ENCODE data around the gene TOX2. TPM values are rescaled to one million over a fixed set of nuclear protein-coding genes. Genes with fewer than 3 reads are reported as not detected.

TOX2 gene
- total RNA-seq, 2 experiments from 2014 or later = 3.3 to 3.9 TPM

GRCh38 chr20:43963233-43963632 is 48.6 kb downstream of the TOX2 start:
- no peaks in the 10 kb centered on the region for H3K27me3 Mint-ChIP-seq
- Histone ChIP-seq H3K4me3 (ENCODE audit: low read length) (no peak overlapping the region), H3K27me3 (ENCODE audit: control insufficient read depth in 1 of 2, insufficient read depth in 2 of 2, low read length in 2 of 2) (no peaks in the 10 kb centered on the region), H3K27ac (ENCODE audit: low read depth in 1 of 2, low read length in 2 of 2) (no peak overlapping the region), H3K36me3 (ENCODE audit: insufficient read depth, low read length) (no peaks in the 10 kb centered on the region), H3K9me3 (ENCODE audit: control insufficient read depth in 1 of 2, insufficient read depth in 1 of 2, low read length in 2 of 2) (no peaks in the 10 kb centered on the region), H3K4me1 (ENCODE audit: insufficient read depth, low read length) (peaks cover 73% of the 10 kb centered on the region)
- no peaks in the 10 kb centered on the region for H3K9me3 Mint-ChIP-seq
- H3K4me3 Mint-ChIP-seq = no peak overlapping the region
- no peak for ATAC-seq (ENCODE audit: poor library complexity)
- H3K4me1 Mint-ChIP-seq (ENCODE audit: low read depth) = peaks cover 46% of the 10 kb centered on the region
- no peaks in the 10 kb centered on the region for H3K36me3 Mint-ChIP-seq (ENCODE audit: low read depth)
- no peak for TF ChIP-seq CTCF (IDR thresholded peaks at IDR 0.05)
- POLR2A ChIA-PET = interaction anchor here (1.4 to 2.3 kb wide), 3 partner anchors 8 to 106 kb away, joined by 8 to 28 read pairs (median 10); no protein-coding TSS in a partner anchor
- intact Hi-C loops (cut with DNase I, micrococcal nuclease) = no loop called here
- CTCF ChIA-PET = no interaction called here
- no peak overlapping the region for H3K27ac Mint-ChIP-seq
- peak in 1 of 14 experiments; percentile 25 for DNase-seq

DNA sequence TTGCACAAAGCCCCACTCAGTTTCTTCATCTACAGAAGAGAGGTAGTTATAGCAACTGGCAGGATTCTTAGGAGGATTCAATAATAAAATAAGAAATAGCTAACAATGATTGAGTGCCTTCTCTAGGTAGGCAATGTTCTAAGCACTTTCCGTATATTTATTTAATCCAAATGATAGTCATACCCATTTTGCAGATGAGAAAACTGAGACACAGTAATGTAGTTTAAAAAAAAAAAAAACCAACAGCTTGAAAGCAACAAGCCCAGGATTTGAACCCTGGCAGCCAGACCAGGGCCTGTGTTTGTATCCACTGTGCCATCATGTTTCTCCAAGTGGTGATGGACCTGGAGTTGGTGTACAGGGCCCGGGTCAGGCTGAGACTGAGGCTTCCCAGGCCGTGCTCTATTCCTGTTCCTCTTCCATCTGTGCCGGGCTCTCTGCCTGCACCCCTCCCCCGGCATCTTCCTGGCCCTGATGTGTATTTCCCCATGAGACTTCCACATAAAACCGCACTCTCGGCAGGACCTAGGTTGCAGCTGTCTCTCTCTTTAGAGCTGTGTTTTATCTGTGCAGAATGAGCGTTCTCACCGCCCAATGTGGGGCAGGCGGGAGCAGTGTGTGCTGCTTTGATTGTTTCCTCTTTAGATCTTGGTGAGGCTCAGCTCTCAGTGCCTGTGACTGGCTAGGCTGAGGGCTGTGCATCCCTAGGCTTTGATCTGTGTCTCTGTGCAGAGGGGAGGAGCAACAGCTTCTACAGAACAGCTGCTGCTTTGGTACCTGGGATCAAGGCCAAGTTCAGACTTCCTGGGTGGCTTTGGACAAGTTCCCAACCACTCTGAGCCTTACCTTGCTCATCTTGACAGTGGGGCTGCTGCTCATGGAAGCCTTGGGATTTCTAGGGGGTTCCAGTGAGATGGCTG is 49.5 kb downstream of the TOX2 start:
- Mint-ChIP-seq H3K36me3 (ENCODE audit: low read depth) (no peaks in the 10 kb centered on the region), H3K4me3 (peak overlapping the region; percentile 45), H3K27ac (no peak overlapping the region), H3K4me1 (ENCODE audit: low read depth) (peaks cover 37% of the 10 kb centered on the region), H3K27me3 (no peaks in the 10 kb centered on the region), H3K9me3 (no peaks in the 10 kb centered on the region)
- TF ChIP-seq CTCF (IDR thresholded peaks at IDR 0.05) = no peak
- no peaks in the 10 kb centered on the region for H3K36me3 ChIP-seq (ENCODE audit: insufficient read depth, low read length)
- H3K27me3 ChIP-seq (ENCODE audit: control insufficient read depth in 1 of 2, insufficient read depth in 2 of 2, low read length in 2 of 2) = no peaks in the 10 kb centered on the region
- no peaks in the 10 kb centered on the region for H3K9me3 ChIP-seq (ENCODE audit: control insufficient read depth in 1 of 2, insufficient read depth in 1 of 2, low read length in 2 of 2)
- H3K4me3 ChIP-seq (ENCODE audit: low read length) = no peak overlapping the region
- H3K27ac ChIP-seq (ENCODE audit: low read depth in 1 of 2, low read length in 2 of 2) = no peak overlapping the region
- ChIA-PET CTCF (interaction anchor here (0.5 to 1.3 kb wide), 6 partner anchors 13 to 216 kb away, joined by 3 read pairs; no protein-coding TSS in a partner anchor), POLR2A (interaction anchor here (0.8 to 2.3 kb wide), 9 partner anchors 9 to 105 kb away, joined by 3 to 28 read pairs (median 8); no protein-coding TSS in a partner anchor)
- ATAC-seq (ENCODE audit: poor library complexity) (peak; percentile 90), DNase-seq (peak; percentile 25 to 83 (median 51))
- peaks cover 66% of the 10 kb centered on the region for H3K4me1 ChIP-seq (ENCODE audit: insufficient read depth, low read length)
- intact Hi-C loops (cut with DNase I, micrococcal nuclease) = no loop called here

DNA sequence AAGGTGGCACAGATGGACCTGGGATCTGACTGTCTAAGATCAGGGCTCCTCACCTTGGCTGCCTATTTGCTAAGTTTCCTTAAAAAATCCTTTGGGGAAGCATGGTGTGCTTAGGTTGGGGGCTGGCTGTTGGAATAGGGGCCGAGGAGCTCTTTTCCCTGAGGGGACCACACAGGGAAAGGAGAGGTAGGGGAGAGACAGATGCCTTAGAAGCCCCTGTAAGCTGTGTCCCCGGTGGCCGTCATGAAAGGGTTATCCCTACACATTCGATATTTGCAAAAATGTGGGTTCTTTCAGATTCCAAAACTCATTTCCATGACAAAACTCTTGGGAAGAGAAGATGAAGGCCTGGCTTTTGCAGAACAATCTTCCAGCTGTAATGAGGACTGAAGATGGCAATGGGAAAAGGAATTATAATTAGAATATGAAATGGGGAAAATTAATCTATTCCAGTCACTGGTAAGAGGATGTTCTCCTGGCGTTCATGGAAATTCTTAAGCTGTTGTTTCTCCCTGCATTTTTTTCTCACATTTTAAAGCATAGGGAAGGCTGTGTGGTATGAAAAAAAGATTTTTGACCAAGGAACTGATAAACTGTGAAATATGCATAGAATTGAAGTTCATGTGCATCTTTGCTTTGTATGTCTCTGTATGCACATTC is 53.8 kb downstream of the TOX2 start:
- no peak overlapping the region for H3K27ac Mint-ChIP-seq
- no peak for ATAC-seq (ENCODE audit: poor library complexity)
- Histone ChIP-seq H3K27ac (ENCODE audit: low read depth in 1 of 2, low read length in 2 of 2) (no peak overlapping the region), H3K36me3 (ENCODE audit: insufficient read depth, low read length) (no peaks in the 10 kb centered on the region), H3K27me3 (ENCODE audit: control insufficient read depth in 1 of 2, insufficient read depth in 2 of 2, low read length in 2 of 2) (peaks cover 0 to under 1% of the 10 kb centered on the region in 2 experiments), H3K4me1 (ENCODE audit: insufficient read depth, low read length) (peaks cover 28% of the 10 kb centered on the region), H3K4me3 (ENCODE audit: low read length) (no peak overlapping the region), H3K9me3 (ENCODE audit: control insufficient read depth in 1 of 2, insufficient read depth in 1 of 2, low read length in 2 of 2) (no peaks in the 10 kb centered on the region)
- no peak overlapping the region for H3K4me3 Mint-ChIP-seq
- TF ChIP-seq CTCF (IDR thresholded peaks at IDR 0.05) = no peak
- no peaks in the 10 kb centered on the region for H3K36me3 Mint-ChIP-seq (ENCODE audit: low read depth)
- DNase-seq = peak in 1 of 14 experiments; percentile 2
- H3K27me3 Mint-ChIP-seq = no peaks in the 10 kb centered on the region
- H3K4me1 Mint-ChIP-seq (ENCODE audit: low read depth) = peaks cover 2% of the 10 kb centered on the region
- no peaks in the 10 kb centered on the region for H3K9me3 Mint-ChIP-seq
- CTCF ChIA-PET = no interaction called here
- POLR2A ChIA-PET = no interaction called here
- intact Hi-C loops (cut with DNase I, micrococcal nuclease) = loop anchor here in 1 of 2 experiments (5.0 kb wide), 1 partner anchor 104 kb away; no protein-coding TSS in a partner anchor
